Measurements from ENCODE around the gene ZFYVE19.

The ZFYVE19 gene

GRCh38 chr15:40821195-40821594 is 14.3 kb downstream of the ZFYVE19 start:
- no peak for DNase-seq

GRCh38 chr15:40823572-40824343 is 16.9 kb downstream of the ZFYVE19 start:
- no peak for DNase-seq

- no peak for DNase-seq
These were observed 19.0 kb downstream of the ZFYVE19 start for GRCh38 chr15:40825661-40826422.

GRCh38 chr15:40826423-40827075 is 19.7 kb downstream of the ZFYVE19 start:
- DNase-seq, result no peak

GRCh38 chr15:40828447-40829036 is 21.7 kb downstream of the ZFYVE19 start, which contains the start of gene PPP1R14D:
Gene PPP1R14D, minus strand, starts transcription at chr15:40828708. Its CDS starts 67 bp downstream, at chr15:40828641.
- DNase-seq, result no peak

GRCh38 chr15:40829115-40829514 is 22.2 kb downstream of the ZFYVE19 start:
- DNase-seq, result no peak

- DNase-seq, result peak; percentile 53
These were observed 24.0 kb downstream of the ZFYVE19 start for GRCh38 chr15:40830884-40831283.

- no peak for DNase-seq
These were observed 25.0 kb downstream of the ZFYVE19 start for GRCh38 chr15:40831861-40832260.

GRCh38 chr15:40832903-40833302 is 26.0 kb downstream of the ZFYVE19 start:
- no peak for DNase-seq

GRCh38 chr15:40836020-40836419 is 29.1 kb downstream of the ZFYVE19 start:
- no peak for DNase-seq

- DNase-seq, result no peak
These were observed 31.9 kb downstream of the ZFYVE19 start for GRCh38 chr15:40838756-40839155.

- no peak for DNase-seq
These were observed 34.9 kb downstream of the ZFYVE19 start for GRCh38 chr15:40841741-40842140.

- DNase-seq, result no peak
These were observed 36.5 kb downstream of the ZFYVE19 start for GRCh38 chr15:40843261-40843884.

- no peak for DNase-seq
These were observed 37.2 kb downstream of the ZFYVE19 start, which contains the start of gene SPINT1 for GRCh38 chr15:40843885-40844695. Gene SPINT1, plus strand, starts transcription at chr15:40844048. Its CDS starts 507 bp downstream, at chr15:40844555.

GRCh38 chr15:40844696-40845030 is 37.8 kb downstream of the ZFYVE19 start:
- DNase-seq, result no peak

- DNase-seq, result no peak
These were observed 38.1 kb downstream of the ZFYVE19 start for GRCh38 chr15:40845036-40845435.

GRCh38 chr15:40845511-40846284 is 38.8 kb downstream of the ZFYVE19 start:
- DNase-seq, result no peak

- DNase-seq, result no peak
These were observed 39.9 kb downstream of the ZFYVE19 start for GRCh38 chr15:40846841-40847222.

GRCh38 chr15:40847223-40847961 is 40.5 kb downstream of the ZFYVE19 start:
- no peak for DNase-seq

- DNase-seq, result no peak
These were observed 43.8 kb downstream of the ZFYVE19 start for GRCh38 chr15:40850576-40851112.
